ENCODE results near the gene CHL1. TPM values are rescaled to one million over a fixed set of nuclear protein-coding genes. Genes with fewer than 3 reads are reported as not detected.
A peak's percentile ranks its signal among the peaks of the same experiment; 100 is the strongest.

CHL1 gene
- 10 to 100 TPM in 1 of 4 donors, 1 to 10 TPM in 3; 1.6 to 61.1 (median 5.3) TPM for total RNA-seq

- peak in 2 of 3 donors; percentile 20 to 44 for DNase-seq
- H3K36me3 ChIP-seq: no peaks in the 10 kb centered on the region
- peak within 1 kb of the TSS; percentile 47 to 78 (median 66) for H3K27ac ChIP-seq
- peaks cover 0 to 17% (median 0%) of the 10 kb centered on the region in 4 donors for H3K4me1 ChIP-seq
- no peaks in the 10 kb centered on the region for H3K9me3 ChIP-seq
- peak within 1 kb of the TSS; percentile 43 to 61 (median 49) for H3K4me3 ChIP-seq
- peaks cover 0 to 15% of the 10 kb centered on the region in 2 donors for H3K27me3 ChIP-seq
- TF ChIP-seq CTCF (IDR thresholded peaks at IDR 0.05): no peak
- no peak for TF ChIP-seq POLR2A (IDR thresholded peaks at IDR 0.05)
These were observed at the start of gene CHL1 for GRCh38 chr3:196311-197148. TSS of gene CHL1 (plus strand) at chr3:196763. CDS start at chr3:319777, 123,014 bp downstream.

GRCh38 chr3:151614-152189 lies 44.9 kb upstream of the CHL1 start:
- H3K4me3 ChIP-seq: no peak overlapping the region
- TF ChIP-seq CTCF (IDR thresholded peaks at IDR 0.05) (no peak), POLR2A (IDR thresholded peaks at IDR 0.05) (no peak)
- no peaks in the 10 kb centered on the region for H3K27me3 ChIP-seq
- no peaks in the 10 kb centered on the region for H3K9me3 ChIP-seq
- no peaks in the 10 kb centered on the region for H3K4me1 ChIP-seq
- DNase-seq: no peak
- no peaks in the 10 kb centered on the region for H3K36me3 ChIP-seq
- no peak overlapping the region for H3K27ac ChIP-seq

- H3K27ac ChIP-seq: no peak overlapping the region
- TF ChIP-seq POLR2A (IDR thresholded peaks at IDR 0.05): no peak
- no peak for TF ChIP-seq CTCF (IDR thresholded peaks at IDR 0.05)
- no peak overlapping the region for H3K4me3 ChIP-seq
- H3K36me3 ChIP-seq: no peaks in the 10 kb centered on the region
- H3K4me1 ChIP-seq: no peaks in the 10 kb centered on the region
- DNase-seq: no peak
- H3K27me3 ChIP-seq: no peaks in the 10 kb centered on the region
- no peaks in the 10 kb centered on the region for H3K9me3 ChIP-seq
These were observed 36.6 kb upstream of the CHL1 start for GRCh38 chr3:159974-160373.

- Histone ChIP-seq H3K4me3 (no peak overlapping the region), H3K9me3 (no peaks in the 10 kb centered on the region), H3K4me1 (no peaks in the 10 kb centered on the region), H3K36me3 (no peaks in the 10 kb centered on the region), H3K27ac (no peak overlapping the region), H3K27me3 (no peaks in the 10 kb centered on the region)
- DNase-seq: no peak
- TF ChIP-seq CTCF (IDR thresholded peaks at IDR 0.05) (no peak), POLR2A (IDR thresholded peaks at IDR 0.05) (no peak)
These were observed 30.5 kb upstream of the CHL1 start for GRCh38 chr3:166071-166470.

GRCh38 chr3:166799-167198 lies 29.8 kb upstream of the CHL1 start:
- H3K27me3 ChIP-seq: no peaks in the 10 kb centered on the region
- no peak overlapping the region for H3K4me3 ChIP-seq
- H3K27ac ChIP-seq: no peak overlapping the region
- no peaks in the 10 kb centered on the region for H3K36me3 ChIP-seq
- H3K4me1 ChIP-seq: no peaks in the 10 kb centered on the region
- no peaks in the 10 kb centered on the region for H3K9me3 ChIP-seq
- TF ChIP-seq POLR2A (IDR thresholded peaks at IDR 0.05) (no peak), CTCF (IDR thresholded peaks at IDR 0.05) (no peak)
- DNase-seq: no peak

Measured in Peyer's patch (tissue), 4 donors.